NCI-H1092 (cell line): ENCODE measurements around the gene F13B.
A peak's percentile ranks its signal among the peaks of the same experiment; 100 is the strongest.
"Not testable (repeated sequence)": the region's sequence is repeated elsewhere in the genome, so short reads cannot be mapped to it uniquely, and the experiment has no call there.

Source experiments
- DNase-seq: peaks from one replicate; lab custom pipeline; 2025; lab: John Stamatoyannopoulos, UW

F13B gene, protein sequence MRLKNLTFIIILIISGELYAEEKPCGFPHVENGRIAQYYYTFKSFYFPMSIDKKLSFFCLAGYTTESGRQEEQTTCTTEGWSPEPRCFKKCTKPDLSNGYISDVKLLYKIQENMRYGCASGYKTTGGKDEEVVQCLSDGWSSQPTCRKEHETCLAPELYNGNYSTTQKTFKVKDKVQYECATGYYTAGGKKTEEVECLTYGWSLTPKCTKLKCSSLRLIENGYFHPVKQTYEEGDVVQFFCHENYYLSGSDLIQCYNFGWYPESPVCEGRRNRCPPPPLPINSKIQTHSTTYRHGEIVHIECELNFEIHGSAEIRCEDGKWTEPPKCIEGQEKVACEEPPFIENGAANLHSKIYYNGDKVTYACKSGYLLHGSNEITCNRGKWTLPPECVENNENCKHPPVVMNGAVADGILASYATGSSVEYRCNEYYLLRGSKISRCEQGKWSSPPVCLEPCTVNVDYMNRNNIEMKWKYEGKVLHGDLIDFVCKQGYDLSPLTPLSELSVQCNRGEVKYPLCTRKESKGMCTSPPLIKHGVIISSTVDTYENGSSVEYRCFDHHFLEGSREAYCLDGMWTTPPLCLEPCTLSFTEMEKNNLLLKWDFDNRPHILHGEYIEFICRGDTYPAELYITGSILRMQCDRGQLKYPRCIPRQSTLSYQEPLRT

DNA sequence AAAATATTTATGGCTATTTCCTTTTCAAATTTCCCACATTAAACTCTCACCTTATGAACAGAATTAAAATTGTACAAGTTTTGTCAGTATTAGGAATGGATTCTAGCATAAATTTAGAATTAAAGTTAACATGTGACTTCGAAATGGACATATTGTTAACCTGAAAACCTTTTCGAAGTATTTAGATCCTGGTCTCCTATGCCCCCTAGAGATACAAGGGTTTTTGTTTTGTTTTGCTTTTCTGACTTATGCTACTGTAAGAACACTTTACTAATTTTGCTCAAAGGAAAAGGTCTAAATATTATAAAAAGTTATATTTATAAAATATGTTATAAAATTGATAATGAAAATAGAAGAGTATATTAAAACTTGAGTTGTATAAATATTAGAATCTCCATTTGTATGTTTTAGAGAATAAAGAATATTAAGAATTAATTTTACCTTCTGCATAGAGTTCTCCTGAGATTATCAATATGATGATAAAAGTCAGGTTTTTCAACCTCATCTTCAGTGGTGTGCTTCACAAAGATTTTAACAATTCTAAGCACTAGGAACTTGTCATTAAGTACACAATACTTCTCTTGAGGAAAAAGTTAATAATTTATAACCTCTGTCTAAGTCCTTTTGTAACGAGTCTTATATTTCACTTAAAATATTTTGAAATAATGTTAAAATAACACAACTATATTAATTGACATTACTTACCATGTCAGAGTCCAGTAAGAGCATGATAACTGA lies at the start of gene F13B:
Gene F13B, minus strand, starts transcription at position 542 of the 738 bp plus-strand sequence. Its CDS starts 37 bp downstream, at position 505.
- peak; percentile 16 for DNase-seq

DNA sequence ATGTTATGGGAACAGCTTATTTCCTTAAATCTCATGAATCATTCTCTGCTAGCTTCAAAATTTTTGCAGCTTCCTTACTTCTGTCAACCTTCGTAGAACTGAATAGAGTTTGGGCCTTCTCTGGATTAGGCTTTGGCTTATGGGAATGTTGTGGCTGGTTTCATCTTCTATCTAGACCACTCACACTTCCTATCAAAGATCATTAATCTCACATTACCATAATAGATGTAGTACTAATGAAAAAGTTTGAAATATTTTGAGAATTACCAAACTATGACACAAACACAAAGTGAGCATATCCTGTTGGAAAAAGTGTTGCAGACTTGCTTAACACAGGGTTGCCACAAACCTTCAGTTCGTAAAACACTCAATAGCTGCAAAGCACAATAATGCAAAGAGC lies 49.1 kb upstream of the F13B start:
- DNase-seq, result no peak

DNA sequence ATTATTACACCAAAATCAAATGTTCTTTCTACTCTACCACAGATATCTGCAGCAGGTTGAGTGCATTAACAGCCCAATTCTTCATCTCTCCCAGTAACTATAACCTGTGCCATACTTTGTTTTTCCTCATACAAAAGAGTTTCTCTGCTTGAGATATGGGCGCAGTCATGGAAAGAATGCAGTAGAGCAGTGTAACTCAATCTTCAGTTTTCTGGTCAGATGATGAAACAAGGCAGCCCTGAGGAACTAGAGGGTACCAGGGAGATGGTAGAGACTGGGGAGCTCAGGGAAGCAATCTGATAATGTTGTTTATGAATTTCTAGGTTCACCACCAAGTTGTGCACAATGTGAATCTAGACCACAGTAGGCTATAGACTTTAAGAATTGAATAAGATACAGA lies 39.8 kb upstream of the F13B start:
- DNase-seq, result no peak

DNA sequence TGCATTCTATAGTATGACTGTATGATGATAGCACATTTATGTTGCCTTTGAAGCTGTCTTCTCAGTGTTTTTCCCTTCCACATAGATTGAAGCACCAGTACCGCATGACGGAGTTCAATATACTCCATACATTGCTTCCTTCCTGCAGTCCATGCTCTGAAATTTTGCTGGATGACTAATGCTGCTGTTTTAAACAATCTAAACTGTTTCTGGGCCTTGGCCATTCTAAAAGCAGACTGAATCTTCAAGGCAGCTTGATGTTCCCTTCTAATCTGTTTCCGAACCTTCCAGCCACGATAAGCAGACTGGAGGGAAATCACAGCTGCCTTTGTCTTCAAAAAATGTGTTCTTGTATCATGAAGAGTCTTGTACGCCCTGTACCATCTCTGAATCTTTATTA lies 36.2 kb upstream of the F13B start:
- no peak for DNase-seq

DNA sequence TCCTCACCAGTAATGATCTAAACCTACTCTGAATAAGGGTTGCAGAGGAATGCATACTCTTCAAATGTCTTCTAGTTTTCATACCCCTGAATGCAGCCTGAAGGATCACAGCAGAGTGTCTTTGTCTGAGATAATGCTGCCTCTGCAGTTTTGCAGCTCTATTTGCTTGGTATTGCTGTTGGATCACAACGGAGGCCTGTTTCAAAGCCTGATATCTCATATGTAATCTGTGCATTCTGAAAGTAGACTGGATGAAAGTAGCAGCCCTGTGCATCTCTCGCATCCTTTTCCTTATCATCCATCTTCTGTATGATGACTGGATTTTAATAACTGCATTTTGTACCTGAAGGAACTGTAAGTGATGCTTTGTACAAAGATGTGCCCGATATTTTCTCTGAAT lies 34.9 kb upstream of the F13B start:
- DNase-seq, result no peak

DNA sequence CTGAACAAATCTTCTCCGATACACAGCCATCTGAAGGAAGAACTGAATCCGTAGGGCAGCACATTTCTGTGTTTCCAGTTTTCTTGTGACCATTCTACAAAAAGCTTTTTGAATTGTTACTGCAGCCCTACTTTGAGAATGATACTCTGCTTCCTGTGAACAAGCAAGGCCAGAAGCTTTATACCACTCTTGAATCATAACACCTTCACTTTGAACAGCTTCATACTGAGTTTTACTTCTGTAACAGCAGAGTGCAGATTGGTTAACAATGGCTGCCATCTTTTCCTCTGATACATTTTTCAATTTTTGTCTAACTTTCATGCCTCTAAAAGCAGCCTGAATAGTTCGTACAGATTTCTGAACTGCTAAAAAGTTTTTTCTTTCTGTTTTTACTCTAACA lies 33.6 kb upstream of the F13B start:
- DNase-seq, result no peak

DNA sequence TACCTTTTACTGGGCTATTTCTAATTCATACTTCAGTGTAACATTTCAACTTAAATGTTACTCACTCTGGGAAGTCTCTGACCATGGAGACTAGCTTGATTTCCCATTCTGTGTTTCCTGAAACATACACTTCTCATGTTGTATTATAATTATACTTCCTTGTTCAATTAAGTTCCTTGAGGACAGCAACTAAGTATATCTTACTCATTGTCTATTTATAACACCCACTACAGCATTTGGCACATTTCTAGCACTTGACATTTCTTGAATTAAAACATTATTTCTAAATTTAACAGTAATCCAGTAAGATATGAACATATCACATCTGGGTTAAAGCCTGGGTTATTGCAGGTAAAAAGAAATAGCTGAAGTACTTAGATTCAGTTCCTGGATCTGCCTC lies 32.4 kb upstream of the F13B start:
- no peak for DNase-seq

DNA sequence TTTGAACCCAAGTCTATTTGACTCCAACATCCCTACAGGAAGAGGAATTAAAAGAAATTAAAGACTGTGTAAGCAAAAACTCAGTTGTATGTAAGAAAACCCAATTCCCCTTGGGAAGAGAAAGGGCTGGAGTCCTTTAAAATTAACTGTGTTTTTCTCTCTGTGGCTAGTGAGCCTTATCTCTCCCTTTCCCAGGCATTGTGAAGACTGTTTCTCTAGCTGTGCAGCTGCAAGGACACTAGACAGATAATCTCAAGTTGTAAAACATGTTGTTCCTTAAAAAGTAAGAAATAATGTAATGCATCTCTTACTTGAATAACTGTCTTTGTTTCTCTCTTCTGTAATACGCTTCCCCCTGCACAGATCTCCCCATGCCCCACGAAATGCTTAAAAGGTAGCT lies 29.9 kb upstream of the F13B start:
- not testable (repeated sequence) for DNase-seq

DNA sequence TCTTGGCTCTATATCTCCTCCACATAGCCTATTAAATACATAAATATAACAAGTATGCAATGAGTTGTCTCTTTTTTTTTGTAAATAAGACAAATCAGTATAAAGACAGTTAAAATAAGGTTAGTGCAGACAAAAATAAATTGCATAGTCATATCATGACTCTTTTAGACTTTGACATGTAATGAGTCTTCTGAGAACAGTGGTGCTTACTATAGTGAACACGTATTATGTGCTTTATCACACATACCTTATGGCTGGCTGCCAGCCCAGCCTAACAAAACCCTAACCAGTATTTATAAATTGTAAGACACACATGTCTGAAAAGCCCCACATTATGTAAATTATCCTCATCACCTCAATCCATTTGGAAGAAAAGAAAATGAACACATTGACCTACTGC lies 29.1 kb upstream of the F13B start:
- no peak for DNase-seq

DNA sequence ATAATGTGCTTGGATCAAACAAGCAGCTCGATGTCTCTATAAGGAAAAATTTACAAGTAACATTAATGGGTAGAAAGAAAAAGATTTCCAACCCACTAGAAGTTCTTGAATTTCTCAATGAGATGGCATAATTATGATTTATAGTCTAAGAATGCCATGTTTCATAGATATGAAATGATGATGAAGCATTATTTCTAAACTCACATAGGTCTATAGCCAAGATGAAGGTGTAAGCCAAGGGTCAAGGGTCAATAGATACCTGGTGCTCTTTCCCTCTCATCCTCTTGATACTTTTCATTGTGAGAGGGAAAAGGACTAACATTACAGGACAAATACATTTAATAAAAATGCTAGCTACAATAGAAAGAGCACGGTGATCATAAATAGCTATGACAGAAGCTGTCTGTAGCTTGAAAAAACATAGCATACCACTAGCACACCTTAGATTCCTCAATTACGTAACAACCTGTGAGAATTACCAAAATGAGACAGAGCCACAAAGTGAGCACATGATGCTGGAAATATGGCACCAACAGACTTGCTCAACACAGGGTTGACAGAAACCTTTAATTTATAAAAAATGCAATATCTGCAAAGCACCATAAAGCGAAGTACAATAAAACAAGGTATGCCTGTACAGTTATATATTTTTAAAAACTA lies 26.3 kb upstream of the F13B start:
- no peak for DNase-seq

DNA sequence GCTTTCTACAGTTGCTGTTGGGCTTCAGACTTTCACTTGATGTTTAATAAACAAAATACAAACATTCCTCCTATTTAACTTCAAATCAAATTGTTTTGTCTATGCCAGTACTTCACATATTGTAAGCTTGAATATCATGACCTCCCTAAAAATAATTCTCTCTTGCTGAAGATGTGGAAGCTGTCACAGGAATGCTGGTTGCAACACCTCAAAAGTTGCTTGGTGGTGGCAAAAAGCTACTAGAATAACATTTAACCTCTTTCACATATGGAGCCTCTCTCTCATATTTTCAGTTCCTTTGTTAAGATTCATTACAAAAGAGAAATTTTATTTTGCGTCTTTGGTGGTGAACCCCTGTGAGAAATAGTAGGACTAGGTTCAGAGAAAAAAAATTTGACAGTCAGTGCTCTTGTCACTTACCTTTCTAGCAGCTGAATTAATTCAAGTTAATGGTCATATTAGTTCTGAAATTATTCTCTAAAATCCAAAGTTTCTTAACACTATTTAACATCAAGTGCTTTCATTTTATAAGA lies 25.5 kb upstream of the F13B start:
- no peak for DNase-seq

DNA sequence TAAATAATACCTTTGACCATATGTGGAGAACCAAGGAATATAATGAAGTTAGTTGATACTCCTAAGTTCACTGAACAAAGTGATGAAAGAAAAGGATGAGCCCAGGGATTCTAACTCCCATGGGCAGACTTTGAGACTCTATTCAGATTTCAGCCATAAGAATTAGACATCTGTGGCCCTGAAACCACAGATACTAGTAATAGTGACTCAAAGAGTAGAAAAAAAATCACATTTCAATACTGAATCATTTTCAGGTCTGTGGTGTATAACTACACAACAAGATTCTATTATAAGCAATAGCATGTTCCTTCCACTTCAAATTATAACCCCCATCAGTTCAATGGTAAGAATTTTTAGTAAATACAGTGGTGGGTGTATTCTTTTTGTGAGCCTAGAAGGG lies 16.4 kb upstream of the F13B start:
- DNase-seq, result no peak

DNA sequence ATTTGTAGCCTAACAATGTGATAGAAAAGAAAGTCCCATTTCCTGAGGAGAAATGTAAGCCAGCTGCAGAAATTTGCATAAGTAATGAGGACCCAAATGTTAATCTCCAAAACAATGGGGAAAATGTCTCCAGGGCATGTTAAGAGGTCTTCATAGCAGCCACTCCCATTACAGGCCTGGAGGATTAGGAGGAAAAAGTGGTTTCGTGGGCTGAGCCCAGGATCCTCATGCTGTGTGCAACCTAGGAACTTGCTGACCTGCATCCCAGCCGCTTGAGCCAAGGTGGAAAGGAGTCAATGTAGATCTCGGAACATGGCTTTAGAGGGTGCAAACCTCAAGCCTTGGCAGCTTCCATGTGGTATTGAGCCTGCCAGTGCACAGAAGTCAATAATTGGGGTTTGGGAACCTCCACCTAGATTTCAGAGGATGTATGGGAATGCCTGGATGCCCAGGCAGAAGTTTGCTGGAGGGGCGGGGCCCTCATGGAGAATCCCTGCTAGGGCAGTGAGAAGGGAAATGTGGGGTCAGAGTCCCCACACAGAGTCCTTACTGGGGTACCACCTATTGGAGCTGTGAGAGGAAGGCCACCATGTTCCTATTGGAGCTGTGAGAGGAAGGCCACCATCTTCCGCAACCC lies 14.2 kb upstream of the F13B start:
- DNase-seq, result no peak

DNA sequence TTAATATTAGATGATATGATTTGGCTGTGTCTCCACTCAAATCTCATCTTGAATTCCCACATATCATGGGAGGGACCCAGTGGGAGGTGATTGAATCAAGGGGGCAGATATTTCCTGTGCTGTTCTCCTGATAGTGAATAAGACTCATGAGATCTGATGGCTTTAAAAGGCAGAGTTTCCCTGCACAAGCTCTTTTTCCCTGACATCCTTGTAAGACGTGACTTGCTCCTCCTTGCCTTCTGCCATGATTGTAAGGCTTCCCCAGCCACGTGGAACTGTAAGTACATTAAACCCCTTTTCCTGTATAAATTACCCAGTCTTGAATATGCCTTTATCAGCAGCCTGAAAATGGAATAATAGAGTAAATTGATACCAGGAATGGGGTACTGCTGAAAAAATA lies 13.3 kb upstream of the F13B start:
- no peak for DNase-seq

DNA sequence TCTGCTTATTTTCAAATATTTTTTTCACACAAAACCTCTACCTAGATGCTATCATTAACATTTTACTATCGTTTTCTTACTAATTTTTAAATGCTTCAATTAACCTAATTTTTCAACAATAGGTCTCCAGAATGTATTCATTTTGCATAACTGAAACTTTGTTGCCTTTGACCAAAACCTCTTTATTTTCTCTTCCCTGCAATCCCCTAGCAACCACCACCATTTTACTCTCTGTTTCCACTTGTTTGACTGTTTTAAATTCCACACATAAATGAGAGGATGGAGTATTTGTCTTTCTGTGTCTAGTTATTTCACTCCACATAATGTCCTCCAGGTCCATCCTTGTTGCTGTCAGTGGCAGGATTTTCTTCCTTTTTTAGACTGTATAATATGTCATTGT lies 9.5 kb upstream of the F13B start:
- no peak for DNase-seq

DNA sequence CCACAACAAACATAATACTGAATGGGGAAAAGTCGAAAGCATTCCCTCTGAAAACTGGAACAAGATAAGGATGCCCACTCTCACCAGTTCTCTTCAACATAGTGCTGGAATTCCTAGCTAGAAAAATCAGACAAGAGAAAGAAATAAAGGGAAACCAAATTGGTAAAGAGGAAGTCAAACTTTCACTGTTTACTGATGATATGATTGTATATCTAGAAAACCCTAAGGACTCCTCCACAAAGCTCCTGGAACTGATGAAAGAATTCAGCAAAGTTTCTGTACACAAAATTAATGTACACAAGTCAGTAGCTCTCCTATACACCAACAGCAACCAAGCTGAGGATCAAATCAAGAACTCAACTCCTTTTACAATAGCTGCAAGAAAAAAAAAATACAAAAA lies 6.9 kb upstream of the F13B start:
- no peak for DNase-seq

DNA sequence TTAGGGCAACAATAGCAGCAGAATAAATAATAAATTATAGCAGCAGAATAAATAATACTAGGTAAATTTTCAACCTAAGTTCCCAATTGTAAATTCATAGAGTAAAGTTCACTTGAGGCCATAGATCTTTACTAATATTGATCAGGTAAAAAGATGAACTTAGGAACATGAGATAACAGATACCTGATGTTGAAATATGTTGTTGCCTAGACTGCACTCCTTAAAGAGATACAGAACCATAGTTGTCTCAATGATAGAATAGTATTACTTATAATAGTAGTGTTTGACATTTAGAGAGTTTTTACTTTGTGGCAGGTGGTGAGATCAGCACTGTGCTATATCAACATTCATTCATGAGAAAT lies 378 bp upstream of the F13B start:
- no peak for DNase-seq

DNA sequence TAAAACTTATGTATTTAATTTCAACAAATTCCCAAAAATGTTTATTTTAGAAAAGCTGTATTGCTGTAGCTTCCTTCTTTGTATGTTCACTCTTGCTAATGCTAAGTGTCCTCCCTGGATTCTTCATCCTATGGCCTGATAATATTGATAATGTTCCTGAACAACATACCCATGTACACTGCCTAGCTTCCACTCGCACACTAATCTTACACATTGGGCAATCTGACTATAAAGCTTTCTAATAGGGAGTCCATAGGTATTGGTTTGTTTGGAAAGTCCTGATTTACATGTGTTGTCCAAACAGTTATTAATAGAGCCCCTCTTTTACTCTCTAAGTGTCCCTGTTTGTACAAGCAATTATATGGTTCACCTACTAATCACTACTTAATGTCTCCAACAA lies 783 bp downstream of the F13B start:
- no peak for DNase-seq

DNA sequence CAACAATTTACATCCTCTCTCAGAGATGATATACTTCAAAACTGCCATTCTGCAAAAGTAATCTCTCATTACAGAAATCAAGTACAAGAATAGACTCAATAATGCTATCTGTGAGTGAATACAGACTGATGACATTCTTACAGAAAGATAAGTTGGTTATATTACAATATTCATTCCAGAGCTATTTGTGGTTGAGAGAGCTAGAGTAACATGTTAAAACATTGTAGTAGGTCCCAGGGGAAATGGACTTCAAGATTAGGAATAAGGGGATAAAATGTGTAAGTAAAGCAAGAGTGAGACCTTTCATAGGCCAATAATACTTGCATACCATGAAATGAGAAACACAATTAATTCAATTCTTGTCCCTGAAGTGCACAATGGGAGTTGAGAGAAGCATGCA lies 1.5 kb downstream of the F13B start:
- no peak for DNase-seq

DNA sequence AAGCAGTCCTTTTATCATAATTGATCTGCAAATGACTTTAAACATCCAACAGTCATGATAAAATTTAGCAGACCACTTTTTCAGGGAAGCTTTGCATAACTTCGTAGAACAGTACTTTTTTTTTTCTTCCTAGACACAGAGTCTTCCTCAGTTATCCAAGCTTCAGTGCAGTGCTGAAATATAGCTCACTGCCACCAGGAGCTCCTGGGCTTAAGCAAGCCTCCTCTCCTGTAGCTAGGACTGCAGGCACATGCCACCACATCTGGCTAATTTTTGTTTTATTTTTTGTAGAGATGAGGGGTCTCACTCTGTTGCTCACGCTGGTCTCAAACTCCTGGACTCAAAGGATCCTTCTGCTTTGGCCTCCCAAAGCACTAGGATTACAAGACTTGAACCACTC lies 3.8 kb downstream of the F13B start:
- DNase-seq, result no peak

DNA sequence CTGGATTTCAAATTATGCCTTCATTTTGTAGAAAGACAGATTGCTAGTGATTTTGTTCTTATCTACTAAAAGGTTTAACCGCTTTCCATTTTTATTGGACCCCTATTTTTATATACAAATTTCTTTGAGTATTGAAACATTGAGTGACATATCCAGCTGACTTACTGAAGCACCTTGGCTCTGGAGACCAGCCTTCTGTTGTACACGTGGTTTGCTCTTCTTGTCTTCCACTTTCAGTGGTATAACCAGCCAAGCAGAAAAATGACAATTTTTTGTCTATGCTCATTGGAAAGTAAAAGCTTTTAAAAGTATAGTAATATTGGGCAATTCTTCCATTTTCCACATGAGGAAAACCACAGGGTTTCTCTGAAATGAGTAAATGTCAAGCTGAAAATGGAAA lies 4.4 kb downstream of the F13B start:
- no peak for DNase-seq

DNA sequence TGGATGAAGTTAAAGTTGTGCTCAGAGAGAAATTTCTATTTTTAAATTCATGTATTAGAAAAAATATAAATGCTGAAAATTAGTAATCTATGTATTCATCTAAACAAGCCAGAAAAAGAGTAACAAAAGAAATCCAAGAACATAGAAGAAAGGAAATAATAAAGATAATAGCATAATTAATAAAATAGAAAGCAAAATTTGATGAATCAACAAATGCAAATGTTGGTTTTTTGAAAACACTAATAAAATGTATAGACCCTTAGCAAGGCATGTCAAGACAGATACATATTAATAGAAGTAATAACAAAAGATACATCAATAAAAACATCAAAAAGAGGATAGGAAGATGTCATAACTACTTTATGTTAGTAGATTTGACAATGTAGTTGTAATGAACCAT lies 18.0 kb downstream of the F13B start:
- DNase-seq, result no peak
